HG03066 (cell line): Measurements from ENCODE around the gene TMEM87B.
"Not testable (repeated sequence)": the region's sequence is repeated elsewhere in the genome, so short reads cannot be mapped to it uniquely, and the experiment has no call there.

Experiments used
- ATAC-seq: cut with Tn5 transposase; IDR thresholded peaks from one replicate; pipeline ENCODE4 v1.9.1; 2021; ENCODE audit warnings: low read depth; ENCODE audit not compliant: unreplicated experiment

Gene TMEM87B

GRCh38 chr2:112110966-112111365 is 55.9 kb downstream of the TMEM87B start:
- ATAC-seq = no peak

- not testable (repeated sequence) for ATAC-seq
Measured at GRCh38 chr2:112113354-112113753, 58.3 kb downstream of the TMEM87B start.

- no peak for ATAC-seq
Measured at GRCh38 chr2:112118148-112118547, 63.1 kb downstream of the TMEM87B start.

GRCh38 chr2:112121682-112122254 is 66.7 kb downstream of the TMEM87B start:
- ATAC-seq = no peak

- no peak for ATAC-seq
Measured at GRCh38 chr2:112129060-112129459, 74.0 kb downstream of the TMEM87B start.

GRCh38 chr2:112133344-112133743 is 78.3 kb downstream of the TMEM87B start:
- ATAC-seq = no peak

- no peak for ATAC-seq
Measured at GRCh38 chr2:112134120-112134519, 79.1 kb downstream of the TMEM87B start.

GRCh38 chr2:112136096-112136495 is 81.0 kb downstream of the TMEM87B start:
- ATAC-seq = no peak

GRCh38 chr2:112137516-112138158 is 82.6 kb downstream of the TMEM87B start:
- ATAC-seq = no peak

- ATAC-seq = no peak
Measured at GRCh38 chr2:112138159-112139032, 83.3 kb downstream of the TMEM87B start, which contains the start of gene FBLN7. Gene FBLN7 (plus strand): TSS chr2:112138385. CDS start chr2:112138656, 271 bp downstream.

GRCh38 chr2:112139033-112139614 is 84.1 kb downstream of the TMEM87B start:
- ATAC-seq = not testable (repeated sequence)

GRCh38 chr2:112139661-112140204 is 84.7 kb downstream of the TMEM87B start:
- ATAC-seq = not testable (repeated sequence)

- ATAC-seq = no peak
Measured at GRCh38 chr2:112140205-112140802, 85.2 kb downstream of the TMEM87B start.

GRCh38 chr2:112140899-112141625 is 86.0 kb downstream of the TMEM87B start:
- ATAC-seq = no peak

- no peak for ATAC-seq
Measured at GRCh38 chr2:112141626-112142007, 86.5 kb downstream of the TMEM87B start.

- no peak for ATAC-seq
Measured at GRCh38 chr2:112142525-112143078, 87.5 kb downstream of the TMEM87B start.

- no peak for ATAC-seq
Measured at GRCh38 chr2:112143150-112143549, 88.1 kb downstream of the TMEM87B start.

- ATAC-seq = no peak
Measured at GRCh38 chr2:112144966-112145365, 89.9 kb downstream of the TMEM87B start.

- no peak for ATAC-seq
Measured at GRCh38 chr2:112147382-112148168, 92.5 kb downstream of the TMEM87B start.
